ENCODE data around the gene ZNF496. TPM values are rescaled to one million over a fixed set of nuclear protein-coding genes. Genes with fewer than 3 reads are reported as not detected.
A peak's percentile ranks its signal among the peaks of the same experiment; 100 is the strongest.

ZNF496 gene
- total and polyA plus RNA-seq, 9 of the 15 experiments (the other 6 are each of a cell fraction or from before 2014, with no cell fraction given) = 4.3 to 54.0 (median 31.3) TPM

DNA sequence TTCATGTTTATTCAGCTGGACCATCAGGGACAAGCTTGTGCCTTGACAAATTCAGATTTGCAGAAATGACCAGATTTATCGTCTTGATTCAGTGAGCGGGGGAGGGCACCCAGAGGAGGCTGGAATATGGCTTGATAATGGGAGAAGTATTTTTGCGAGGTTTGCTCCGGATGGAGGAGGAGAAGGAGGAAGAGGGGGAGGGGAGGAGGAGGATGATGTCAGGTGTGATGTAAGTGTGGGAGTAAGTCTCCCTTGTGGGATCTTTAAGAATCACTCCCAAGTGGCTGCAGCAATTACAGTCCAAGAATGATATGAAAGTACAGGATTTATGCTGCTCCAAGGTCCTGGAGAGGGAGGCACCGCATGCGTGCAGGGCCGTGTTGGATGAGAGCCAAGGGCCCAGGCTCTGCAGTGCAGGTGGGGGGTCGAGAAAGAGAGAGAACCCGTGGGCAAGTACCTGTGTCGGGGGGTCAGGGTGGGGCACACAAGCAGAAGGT, 5.6 kb upstream of the ZNF496 start (continued):
- TF ChIP-seq ID3 (CRISPR knock-in tag; IDR thresholded peaks at IDR 0.05) (no peak), ID3 (tag; IDR thresholded peaks at IDR 0.05) (no peak), NR2F6 (CRISPR knock-in tag; IDR thresholded peaks at IDR 0.05) (no peak), ZBTB34 (CRISPR knock-in tag; IDR thresholded peaks at IDR 0.05) (no peak), NCOR1 (IDR thresholded peaks at IDR 0.05) (no peak), TRIM25 (IDR thresholded peaks at IDR 0.05; ENCODE audit: borderline replicate concordance) (no peak), KLF16 (IDR thresholded peaks at IDR 0.05) (peak; percentile 40; the same call in 1 of the 2 replicates), RUNX1 (IDR thresholded peaks at IDR 0.05; ENCODE audit: low read depth) (no peak), CGGBP1 (CRISPR knock-in tag; IDR thresholded peaks at IDR 0.05) (no peak)
- TF ChIP-seq, protein P1, sequence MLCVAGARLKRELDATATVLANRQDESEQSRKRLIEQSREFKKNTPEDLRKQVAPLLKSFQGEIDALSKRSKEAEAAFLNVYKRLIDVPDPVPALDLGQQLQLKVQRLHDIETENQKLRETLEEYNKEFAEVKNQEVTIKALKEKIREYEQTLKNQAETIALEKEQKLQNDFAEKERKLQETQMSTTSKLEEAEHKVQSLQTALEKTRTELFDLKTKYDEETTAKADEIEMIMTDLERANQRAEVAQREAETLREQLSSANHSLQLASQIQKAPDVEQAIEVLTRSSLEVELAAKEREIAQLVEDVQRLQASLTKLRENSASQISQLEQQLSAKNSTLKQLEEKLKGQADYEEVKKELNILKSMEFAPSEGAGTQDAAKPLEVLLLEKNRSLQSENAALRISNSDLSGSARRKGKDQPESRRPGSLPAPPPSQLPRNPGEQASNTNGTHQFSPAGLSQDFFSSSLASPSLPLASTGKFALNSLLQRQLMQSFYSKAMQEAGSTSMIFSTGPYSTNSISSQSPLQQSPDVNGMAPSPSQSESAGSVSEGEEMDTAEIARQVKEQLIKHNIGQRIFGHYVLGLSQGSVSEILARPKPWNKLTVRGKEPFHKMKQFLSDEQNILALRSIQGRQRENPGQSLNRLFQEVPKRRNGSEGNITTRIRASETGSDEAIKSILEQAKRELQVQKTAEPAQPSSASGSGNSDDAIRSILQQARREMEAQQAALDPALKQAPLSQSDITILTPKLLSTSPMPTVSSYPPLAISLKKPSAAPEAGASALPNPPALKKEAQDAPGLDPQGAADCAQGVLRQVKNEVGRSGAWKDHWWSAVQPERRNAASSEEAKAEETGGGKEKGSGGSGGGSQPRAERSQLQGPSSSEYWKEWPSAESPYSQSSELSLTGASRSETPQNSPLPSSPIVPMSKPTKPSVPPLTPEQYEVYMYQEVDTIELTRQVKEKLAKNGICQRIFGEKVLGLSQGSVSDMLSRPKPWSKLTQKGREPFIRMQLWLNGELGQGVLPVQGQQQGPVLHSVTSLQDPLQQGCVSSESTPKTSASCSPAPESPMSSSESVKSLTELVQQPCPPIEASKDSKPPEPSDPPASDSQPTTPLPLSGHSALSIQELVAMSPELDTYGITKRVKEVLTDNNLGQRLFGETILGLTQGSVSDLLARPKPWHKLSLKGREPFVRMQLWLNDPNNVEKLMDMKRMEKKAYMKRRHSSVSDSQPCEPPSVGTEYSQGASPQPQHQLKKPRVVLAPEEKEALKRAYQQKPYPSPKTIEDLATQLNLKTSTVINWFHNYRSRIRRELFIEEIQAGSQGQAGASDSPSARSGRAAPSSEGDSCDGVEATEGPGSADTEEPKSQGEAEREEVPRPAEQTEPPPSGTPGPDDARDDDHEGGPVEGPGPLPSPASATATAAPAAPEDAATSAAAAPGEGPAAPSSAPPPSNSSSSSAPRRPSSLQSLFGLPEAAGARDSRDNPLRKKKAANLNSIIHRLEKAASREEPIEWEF (CRISPR knock-in tag; IDR thresholded peaks at IDR 0.05) = no peak
- TF ChIP-seq, protein P2, sequence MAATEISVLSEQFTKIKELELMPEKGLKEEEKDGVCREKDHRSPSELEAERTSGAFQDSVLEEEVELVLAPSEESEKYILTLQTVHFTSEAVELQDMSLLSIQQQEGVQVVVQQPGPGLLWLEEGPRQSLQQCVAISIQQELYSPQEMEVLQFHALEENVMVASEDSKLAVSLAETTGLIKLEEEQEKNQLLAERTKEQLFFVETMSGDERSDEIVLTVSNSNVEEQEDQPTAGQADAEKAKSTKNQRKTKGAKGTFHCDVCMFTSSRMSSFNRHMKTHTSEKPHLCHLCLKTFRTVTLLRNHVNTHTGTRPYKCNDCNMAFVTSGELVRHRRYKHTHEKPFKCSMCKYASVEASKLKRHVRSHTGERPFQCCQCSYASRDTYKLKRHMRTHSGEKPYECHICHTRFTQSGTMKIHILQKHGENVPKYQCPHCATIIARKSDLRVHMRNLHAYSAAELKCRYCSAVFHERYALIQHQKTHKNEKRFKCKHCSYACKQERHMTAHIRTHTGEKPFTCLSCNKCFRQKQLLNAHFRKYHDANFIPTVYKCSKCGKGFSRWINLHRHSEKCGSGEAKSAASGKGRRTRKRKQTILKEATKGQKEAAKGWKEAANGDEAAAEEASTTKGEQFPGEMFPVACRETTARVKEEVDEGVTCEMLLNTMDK (IDR thresholded peaks at IDR 0.05; ENCODE audit: borderline replicate concordance, insufficient read depth, low read depth, low read length, poor library complexity, severe bottlenecking) = no peak
- TF ChIP-seq, protein P3, sequence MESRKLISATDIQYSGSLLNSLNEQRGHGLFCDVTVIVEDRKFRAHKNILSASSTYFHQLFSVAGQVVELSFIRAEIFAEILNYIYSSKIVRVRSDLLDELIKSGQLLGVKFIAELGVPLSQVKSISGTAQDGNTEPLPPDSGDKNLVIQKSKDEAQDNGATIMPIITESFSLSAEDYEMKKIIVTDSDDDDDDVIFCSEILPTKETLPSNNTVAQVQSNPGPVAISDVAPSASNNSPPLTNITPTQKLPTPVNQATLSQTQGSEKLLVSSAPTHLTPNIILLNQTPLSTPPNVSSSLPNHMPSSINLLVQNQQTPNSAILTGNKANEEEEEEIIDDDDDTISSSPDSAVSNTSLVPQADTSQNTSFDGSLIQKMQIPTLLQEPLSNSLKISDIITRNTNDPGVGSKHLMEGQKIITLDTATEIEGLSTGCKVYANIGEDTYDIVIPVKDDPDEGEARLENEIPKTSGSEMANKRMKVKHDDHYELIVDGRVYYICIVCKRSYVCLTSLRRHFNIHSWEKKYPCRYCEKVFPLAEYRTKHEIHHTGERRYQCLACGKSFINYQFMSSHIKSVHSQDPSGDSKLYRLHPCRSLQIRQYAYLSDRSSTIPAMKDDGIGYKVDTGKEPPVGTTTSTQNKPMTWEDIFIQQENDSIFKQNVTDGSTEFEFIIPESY (CRISPR knock-in tag; IDR thresholded peaks at IDR 0.05) = no peak
